ENCODE measurements around the gene STAB1.

STAB1 gene, protein sequence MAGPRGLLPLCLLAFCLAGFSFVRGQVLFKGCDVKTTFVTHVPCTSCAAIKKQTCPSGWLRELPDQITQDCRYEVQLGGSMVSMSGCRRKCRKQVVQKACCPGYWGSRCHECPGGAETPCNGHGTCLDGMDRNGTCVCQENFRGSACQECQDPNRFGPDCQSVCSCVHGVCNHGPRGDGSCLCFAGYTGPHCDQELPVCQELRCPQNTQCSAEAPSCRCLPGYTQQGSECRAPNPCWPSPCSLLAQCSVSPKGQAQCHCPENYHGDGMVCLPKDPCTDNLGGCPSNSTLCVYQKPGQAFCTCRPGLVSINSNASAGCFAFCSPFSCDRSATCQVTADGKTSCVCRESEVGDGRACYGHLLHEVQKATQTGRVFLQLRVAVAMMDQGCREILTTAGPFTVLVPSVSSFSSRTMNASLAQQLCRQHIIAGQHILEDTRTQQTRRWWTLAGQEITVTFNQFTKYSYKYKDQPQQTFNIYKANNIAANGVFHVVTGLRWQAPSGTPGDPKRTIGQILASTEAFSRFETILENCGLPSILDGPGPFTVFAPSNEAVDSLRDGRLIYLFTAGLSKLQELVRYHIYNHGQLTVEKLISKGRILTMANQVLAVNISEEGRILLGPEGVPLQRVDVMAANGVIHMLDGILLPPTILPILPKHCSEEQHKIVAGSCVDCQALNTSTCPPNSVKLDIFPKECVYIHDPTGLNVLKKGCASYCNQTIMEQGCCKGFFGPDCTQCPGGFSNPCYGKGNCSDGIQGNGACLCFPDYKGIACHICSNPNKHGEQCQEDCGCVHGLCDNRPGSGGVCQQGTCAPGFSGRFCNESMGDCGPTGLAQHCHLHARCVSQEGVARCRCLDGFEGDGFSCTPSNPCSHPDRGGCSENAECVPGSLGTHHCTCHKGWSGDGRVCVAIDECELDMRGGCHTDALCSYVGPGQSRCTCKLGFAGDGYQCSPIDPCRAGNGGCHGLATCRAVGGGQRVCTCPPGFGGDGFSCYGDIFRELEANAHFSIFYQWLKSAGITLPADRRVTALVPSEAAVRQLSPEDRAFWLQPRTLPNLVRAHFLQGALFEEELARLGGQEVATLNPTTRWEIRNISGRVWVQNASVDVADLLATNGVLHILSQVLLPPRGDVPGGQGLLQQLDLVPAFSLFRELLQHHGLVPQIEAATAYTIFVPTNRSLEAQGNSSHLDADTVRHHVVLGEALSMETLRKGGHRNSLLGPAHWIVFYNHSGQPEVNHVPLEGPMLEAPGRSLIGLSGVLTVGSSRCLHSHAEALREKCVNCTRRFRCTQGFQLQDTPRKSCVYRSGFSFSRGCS (N-terminal part only)

DNA sequence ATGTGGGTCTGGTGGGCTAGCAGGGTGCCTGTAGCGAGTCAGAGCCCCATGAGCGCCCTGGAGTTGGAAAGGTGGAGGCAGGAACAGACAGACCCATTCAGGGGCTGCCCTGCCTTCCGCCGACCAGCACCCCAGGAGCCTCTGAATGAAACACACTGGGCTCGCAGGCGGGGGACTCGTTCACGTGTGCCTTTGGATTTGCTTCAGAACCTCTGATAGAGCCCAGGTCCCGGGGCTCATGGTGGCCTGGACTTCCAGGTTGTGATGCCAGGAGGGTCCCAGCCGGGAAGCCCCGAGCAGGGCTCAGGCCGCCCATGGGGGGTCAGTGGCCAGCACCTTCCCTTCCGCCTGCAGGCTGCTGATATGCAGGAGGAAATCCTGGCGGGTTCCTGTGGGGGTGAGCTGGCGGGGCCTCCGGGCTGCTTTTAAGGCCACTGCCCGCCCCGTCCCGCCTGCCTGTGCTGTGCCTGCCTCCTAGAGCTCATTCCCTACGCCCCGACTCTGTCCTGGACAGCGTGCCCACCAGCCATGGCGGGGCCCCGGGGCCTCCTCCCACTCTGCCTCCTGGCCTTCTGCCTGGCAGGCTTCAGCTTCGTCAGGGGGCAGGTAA lies at the start of gene STAB1:
TSS of gene STAB1 (plus strand) at position 453 of the 610 bp plus-strand sequence. CDS start at position 529, 76 bp downstream.
- no peak for DNase-seq

DNA sequence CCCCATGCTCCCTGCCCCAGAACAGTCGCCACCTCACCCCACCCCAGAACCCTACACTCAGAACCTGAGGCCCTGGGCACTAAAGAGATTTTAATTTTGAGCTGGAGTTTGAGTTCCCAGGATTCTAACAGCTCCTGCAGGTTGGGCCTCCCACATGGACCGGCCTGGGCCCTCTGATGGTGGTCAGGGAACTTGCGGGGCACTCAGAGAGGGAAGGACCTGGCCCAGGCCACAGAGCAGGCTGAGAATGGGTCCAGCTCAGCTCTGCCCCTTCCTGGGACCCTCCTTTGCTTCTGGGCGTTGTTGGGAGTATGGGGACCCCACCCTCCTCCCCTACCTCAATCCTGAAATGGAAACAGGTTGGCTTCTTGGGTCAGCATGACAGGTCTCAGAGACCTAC lies 49.1 kb upstream of the STAB1 start:
- no peak for DNase-seq

DNA sequence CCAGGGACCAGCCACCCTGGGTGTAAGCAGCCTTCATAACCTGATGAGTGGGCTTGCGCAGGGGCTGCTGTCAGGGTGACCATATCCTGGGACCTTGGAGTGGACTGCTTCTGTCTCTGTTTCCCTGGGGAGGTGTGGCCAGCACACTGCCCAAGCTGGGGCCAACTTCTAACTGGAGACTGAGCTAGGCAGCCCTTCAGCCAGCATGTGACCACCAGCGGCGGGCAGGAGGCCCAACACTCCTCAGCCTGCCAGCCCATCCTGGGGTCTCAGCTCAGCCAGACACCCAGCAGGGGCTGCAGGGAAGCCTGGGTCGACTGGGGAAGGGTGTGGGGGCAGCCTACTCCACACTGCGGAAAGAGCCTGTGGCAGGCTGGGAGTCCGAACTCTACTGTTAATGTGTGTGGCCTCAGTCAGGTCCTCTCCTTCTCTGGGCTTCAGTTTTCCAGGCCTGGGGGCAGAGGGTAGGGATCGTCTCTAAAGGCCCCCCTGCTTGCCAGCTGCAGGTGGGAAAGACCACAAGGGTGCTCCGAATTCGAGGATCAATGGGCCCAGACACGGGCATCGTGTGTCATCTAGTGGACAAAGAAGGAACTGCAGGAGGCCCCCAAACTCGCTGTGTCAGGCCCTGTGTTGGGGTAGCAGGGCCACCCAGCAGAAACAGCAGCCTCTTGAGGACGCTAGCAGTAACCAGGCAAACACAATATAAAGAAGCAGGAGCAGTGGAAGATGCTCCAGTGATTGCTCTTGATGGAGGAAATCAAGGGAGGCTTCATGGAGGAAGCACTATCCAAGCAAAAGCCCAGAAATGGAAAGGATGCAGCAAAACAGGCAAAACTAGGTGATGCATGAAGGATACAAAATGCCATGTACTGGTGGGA lies 48.3 kb upstream of the STAB1 start:
- peak; percentile 78 for DNase-seq

DNA sequence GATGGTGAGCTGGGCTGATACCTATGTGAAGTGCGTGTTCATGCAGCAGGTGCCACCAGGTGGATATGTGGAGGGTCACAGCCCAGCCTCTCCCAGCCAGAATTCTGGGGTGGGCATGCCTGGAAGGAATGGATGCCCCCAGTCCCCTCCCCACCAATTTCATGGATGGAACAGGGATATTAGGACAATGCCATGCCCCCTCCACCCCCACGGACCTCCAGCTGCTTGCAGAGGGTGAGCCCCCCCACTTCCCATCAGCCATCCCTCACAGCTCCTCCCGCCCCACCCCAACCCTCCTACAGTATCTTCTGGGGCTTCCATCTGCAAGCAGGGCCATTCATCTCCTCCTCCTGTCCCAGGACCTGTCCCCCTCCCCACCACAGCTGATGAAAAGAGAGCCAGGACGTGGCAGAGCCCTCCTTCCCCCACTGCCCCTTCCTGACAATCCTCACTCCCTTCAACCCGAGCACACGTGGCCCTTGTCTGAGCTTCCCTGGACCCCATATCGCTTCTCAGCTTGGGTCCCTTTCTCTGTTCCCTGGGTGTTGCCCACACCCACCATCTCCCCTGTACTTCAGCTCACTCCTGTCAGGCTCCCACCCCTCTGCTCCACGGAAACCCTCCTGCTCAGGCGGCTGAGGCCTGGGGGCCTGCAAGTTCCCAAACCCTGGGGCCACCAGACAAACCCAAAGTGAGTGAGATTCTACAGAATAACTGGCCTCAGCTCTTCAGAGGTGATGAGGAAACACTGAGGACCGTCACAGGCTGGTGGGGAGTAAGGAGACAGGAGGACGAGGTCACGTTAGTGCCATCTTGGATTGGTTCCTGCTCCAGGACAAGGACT lies 47.4 kb upstream of the STAB1 start:
- DNase-seq: no peak

DNA sequence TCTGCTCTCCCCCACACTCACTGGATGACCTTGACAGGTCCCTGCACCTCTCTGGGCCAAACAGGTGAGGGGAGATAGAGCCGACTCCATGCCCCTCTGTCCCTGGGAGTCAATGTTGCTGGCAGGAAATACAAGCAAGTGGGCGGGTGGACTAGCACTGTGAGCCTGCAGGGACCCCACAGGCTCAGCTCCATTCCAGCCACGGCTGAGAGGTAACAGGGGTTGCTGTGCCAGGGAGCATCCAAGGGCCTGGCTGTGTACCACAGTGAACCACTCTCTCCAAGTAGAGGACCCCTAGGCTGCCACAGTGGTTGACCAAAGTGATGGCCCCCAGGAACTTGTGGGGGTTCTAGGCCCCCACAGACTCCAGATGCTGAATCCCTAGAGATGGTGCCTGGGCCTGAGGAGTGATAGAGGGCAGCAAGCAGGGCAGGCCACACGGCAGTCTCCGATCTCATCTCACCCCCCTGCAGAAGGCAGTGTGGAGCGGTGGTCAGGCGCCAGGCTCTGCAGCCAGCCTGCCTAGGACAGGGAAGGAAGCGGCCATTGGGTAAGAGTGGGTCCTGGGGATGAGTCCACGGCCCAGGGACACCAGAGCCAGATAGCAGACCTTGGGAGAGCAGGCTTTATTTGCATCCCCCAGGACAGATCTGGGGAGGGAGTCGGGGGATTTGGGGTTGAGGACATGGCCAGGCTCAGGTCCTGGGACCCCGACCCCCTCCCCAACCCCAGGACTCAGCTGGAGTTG lies 44.5 kb upstream of the STAB1 start:
- DNase-seq: no peak

DNA sequence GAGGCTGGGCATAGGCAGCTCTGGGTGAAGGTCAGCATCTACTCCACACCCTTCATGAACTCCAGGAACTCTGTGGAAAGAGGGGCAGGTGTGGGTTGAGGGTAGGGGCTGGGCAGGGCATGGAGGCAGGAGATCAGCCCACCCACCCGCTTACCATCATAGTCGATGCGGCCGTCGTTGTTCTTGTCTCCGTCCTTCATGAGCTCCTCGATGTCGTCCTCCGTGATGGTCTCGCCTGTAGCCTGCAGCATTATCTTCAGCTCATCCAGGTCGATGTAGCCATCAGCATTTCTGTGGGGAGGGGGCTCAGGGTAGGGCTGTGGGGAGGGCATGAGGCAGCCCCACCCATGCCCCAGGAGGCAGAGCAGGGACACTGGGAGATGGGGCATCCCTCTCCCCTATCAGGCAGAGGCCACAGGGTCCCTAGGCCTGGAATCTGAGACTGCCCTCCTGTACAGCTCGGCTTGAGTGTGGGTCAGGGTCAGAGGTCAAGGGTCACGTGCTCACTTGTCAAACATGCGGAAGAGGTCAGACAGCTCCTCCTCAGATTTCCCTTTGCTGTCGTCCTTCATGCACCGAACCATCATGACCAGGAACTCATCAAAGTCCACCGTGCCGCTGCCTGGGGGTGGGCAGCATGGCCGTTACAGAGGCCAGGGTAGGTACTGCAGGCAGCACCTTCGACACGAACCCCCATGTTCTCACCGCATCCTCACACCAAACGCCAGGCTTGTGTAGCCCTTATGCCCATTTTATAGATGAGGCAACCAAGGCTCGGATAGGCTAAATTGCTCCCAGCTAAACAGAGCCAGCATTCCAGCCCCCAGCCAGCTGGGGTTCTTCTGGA lies 43.7 kb upstream of the STAB1 start:
- no peak for DNase-seq

DNA sequence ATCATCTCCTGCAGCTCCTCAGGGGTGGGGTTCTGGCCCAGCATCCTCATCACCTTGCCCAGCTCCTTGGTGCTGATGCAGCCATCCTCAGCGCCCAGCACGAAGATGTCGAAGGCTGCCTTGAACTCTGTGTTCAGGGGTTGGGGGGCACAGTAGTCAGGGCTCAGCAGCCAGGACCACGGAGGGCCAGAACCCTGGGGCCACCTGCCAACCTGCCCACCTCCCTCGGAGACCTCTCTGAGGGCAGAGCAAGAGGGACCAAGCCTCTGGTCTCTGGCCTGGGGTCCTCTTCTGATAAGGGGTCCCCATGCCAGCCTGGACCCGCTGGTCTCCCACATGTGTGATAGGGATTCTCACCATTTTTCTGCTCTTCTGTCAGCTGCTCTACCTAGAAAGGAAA lies 43.0 kb upstream of the STAB1 start:
- DNase-seq: no peak

DNA sequence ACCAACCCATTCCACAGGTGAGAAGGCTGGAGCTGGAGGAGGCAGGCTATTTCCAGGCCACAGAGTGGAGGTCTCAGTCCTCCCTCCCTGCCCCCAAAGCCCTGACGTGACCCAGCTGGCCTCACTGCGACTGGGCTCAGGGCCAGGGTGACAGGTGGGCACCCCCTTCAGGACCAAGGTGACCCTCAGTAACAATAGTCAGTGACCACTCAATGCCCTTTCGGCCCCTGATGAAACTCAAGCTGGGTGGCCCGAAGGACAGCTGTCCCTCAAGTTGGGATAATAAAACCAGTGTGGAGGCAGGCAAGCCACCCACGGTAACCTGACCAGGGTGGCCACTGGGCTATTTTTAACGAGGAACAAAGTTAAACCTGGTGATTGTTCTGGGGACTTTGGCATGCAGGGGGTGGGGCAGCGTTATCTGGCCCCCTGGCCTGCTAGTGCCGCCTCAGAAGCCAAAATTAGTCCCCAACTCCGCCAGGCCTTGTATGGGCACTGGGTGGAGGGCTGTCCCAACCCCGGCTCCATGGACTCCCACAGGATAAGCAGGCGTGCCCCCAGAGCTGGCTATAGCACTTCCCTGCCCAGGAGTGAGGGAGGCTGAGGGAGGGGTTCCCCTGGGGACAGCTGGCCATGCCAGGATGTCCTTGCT lies 42.4 kb upstream of the STAB1 start:
- no peak for DNase-seq

DNA sequence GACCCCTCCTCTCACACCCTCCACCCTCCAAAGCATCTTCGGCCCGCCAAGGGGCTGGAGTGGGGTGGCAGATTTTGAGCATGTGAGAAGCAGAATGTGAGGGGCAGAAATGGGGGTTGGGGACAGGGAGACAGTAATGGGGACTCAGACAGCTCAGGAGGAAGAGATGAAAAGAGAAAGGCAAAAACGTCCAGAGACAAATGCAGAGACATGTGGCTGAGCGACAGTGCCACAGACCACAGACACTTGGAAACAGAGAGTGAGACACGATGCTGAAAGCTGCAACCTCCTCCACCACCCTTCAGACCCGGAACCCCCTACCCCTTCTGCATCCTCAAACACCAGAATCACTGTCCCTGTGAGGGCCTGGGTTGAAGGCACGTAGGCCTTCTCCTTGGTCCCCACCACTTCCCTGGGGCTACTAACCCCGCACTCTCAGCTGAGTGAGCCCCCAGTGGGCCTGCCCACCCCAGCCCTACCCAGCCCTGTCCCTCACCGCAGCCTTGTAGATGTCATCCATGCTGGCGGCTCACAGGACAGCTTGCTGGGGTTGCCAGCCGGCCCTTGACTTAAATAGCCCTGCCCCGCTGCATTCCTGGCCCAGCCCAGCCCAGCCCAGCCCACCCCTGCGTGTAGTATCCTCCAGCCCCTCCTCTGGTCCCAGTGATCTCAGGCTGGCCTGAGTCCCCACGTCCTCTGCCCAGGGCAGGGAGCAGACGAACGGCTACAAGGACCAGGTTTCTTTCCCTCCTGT lies 41.5 kb upstream of the STAB1 start, which contains the start of gene TNNC1:
TSS of gene TNNC1 (minus strand) at position 546 of the 754 bp plus-strand sequence. CDS start at position 520, 26 bp downstream.
- DNase-seq: no peak

DNA sequence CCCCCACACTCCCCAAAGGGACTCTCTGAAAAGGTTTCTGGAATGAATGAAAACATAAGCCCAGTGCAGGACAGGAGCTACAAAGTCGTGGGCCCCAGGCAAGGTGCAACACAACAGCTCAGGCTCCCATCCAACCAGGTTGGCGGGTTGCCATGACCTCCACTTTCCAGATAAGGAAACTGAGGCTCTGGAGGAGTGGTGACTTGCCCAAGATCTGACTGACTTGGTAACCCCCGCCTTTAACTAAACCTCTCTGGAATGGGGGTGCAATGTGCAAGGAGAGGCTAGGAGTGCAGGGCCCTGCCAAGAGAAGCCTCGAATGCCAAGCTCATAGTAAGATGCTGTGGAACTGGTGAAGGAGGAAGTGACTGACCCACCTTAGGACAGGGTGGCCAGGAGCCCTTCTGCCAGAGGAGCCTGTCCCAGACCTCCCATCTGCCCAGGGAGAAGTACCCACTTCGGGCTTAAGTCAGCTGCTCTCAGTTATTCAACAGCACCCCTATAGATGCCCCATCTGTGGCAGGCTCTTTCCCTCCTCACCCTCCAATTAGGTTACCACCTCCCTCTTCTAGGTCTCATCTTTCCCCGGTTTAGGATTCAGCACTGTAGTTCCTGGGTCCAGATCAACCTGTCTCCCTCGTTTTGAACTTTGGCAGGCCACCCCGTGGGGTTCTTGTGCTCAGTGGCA lies 40.7 kb upstream of the STAB1 start:
- DNase-seq: no peak

DNA sequence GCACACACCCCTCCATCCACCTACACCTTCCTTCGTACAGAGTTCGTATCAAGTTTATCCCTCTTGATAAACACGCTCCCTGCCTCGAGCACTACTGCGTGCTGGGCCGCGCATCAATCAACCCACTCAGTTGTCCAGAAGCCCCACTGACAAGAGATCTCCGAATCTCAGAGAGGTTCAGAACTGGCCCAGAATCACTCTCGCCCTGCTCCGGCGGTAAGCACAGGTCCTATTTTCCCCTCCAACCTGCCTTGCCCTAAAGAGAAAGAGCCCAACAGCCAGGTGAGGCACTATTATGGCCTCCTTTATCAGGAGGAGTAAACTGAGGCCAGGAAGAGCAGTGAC lies 40.2 kb upstream of the STAB1 start:
- no peak for DNase-seq

DNA sequence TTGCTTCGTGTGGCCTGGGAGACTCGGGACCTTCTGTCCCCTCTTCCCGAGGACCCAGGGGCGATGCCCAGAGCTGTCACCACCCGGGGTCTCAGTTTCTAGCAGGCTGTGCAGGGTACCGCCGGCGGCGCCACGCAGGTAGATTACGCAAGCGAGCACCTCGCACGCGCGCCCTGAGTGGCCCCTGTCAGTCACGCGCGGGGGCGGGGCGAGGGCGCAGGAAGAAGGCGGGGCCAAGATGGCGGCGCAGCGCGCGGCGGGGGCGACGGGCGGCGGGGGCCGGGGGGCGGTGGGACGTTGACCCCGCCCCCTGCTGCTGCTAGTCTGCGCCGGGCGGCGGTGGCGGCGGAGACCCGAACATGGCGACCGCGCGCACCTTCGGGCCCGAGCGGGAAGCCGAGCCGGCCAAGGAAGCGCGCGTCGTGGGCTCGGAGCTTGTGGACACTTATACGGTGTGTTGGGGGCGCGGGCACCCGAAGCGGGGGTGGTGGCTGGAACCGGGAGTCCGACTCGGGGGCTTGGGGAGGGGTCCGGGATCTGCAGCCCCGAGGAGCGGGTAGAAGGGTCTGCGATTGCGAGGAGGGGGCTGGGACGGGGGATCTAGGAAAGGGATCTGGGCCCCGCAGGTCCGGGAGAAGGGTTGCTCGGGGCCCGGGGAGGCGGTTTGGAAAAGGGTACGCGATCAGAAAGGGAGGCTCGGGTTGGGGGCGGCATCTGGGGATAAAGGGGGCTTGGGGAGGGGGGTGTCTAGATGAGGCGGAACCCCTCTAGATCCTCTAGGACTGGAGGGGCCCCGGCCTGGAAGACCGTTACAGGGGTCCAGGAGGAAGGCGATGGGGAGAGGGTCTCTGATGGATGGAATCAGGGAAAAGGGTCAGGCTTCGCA lies 39.6 kb upstream of the STAB1 start, which contains the start of gene NISCH:
TSS of gene NISCH (plus strand) at position 322 of the 886 bp plus-strand sequence. CDS start at position 360, 38 bp downstream.
- DNase-seq: peak; percentile 94

DNA sequence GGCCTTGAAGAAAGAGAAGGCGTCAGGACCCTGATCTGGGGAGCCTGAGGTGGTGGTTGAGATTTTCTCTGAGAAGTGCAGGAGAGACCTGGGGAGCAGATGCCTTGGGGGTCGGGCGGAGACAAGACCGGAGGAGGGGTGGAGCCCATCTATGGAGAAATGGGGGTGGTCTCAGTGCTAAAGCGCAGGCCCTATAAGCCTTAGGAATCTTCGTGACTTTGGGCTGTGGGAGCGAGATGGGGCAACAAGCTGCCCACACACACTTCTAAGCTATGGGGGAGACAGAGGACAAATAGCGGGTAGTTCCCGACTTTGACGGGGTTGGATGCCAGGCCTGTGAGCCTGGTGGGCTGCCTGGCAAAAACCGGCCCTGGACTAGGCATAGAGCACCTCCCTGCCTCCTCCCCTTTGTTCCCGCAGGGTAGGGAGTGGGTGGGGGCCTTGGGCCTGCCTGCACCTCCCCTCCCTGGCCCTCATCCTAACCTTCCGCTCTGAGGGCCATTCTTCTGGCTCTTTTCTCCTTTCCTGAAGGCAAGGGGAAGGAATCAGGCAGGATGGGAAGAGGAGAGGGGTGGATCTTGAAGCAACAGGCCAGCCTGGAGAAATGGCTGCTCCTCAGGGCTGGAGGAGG lies 38.9 kb upstream of the STAB1 start:
- DNase-seq: no peak

DNA sequence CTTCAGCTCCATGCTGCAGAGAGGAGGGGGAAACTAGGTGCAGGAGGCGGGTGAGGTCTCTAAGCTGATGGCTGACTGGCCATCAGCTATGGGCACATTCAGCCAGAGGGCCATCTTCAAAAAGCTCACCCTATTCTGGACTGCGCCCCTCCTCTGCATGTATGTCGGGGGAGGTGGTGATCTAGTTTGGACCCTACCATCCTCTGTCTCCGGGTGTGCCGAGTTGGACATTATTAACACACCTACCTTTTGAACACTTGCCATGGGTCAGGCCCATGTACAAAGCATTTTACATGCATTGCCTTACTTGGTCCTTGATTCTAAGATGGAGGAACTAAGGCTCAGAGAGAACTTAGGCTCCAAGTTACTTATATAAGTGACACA lies 38.3 kb upstream of the STAB1 start:
- no peak for DNase-seq

Data from activated CD4-positive, alpha-beta T cell treated with anti-CD3 and anti-CD28 coated beads, Interleukin-2, amount 50 U/mL, for 16 hours (primary cell).